Mesenchymal stem cell (in vitro differentiated cells and primary cell): ENCODE measurements around the gene SFT2D3.

Experiments
- DNase-seq: peaks from one replicate; pipeline ENCODE4 v3.0.0-alpha.2; 2013
- H2AFZ ChIP-seq: one replicate; pipeline ENCODE4 v1.6.1; 2013; ENCODE audit warnings: low read depth, mild to moderate bottlenecking, control low read depth, inconsistent platforms, low read length, moderate library complexity
- H2AK5ac ChIP-seq: 2 replicates; pipeline ENCODE4 v1.6.1; 2013; ENCODE audit warnings: low read length, moderate library complexity, mild to moderate bottlenecking, inconsistent platforms; ENCODE audit not compliant: severe bottlenecking
- H2BK120ac ChIP-seq: one replicate; pipeline ENCODE4 v1.6.1; 2013; ENCODE audit warnings: low read depth, mild to moderate bottlenecking, inconsistent platforms, low read length, moderate library complexity
- H2BK12ac ChIP-seq, 2 experiments: one replicate each; pipeline ENCODE4 v1.6.1; 2013; ENCODE audit warnings: inconsistent platforms in 2 of 2, low read length in 2 of 2, mild to moderate bottlenecking in 2 of 2, moderate library complexity in 2 of 2, control low read depth in 1 of 2
- H2BK15ac ChIP-seq: one replicate; pipeline ENCODE4 v1.6.1; 2013; ENCODE audit warnings: mild to moderate bottlenecking, low read depth, inconsistent platforms; ENCODE audit not compliant: poor library complexity, severe bottlenecking
- H2BK5ac ChIP-seq: 2 replicates; pipeline ENCODE4 v1.6.1; 2013; ENCODE audit warnings: low read depth, mild to moderate bottlenecking, low read length, control low read depth, inconsistent platforms; ENCODE audit not compliant: poor library complexity, severe bottlenecking
- H3K14ac ChIP-seq, 2 experiments: one replicate each; pipeline ENCODE4 v1.6.1; 2013; ENCODE audit warnings: inconsistent platforms in 2 of 2, low read length in 2 of 2, control low read depth in 1 of 2, mild to moderate bottlenecking in 1 of 2, moderate library complexity in 1 of 2
- H3K18ac ChIP-seq, 2 experiments: one replicate each; pipeline ENCODE4 v1.6.1; 2013; ENCODE audit warnings: inconsistent platforms in 2 of 2, low read length in 2 of 2, control low read depth in 1 of 2, low read depth in 1 of 2, mild to moderate bottlenecking in 1 of 2
- H3K23ac ChIP-seq, 2 experiments: one replicate each; pipeline ENCODE4 v1.6.1; 2013; ENCODE audit warnings: inconsistent platforms in 2 of 2, low read length in 2 of 2, mild to moderate bottlenecking in 2 of 2, moderate library complexity in 2 of 2, control low read depth in 1 of 2
- H3K27ac ChIP-seq: 2 replicates; pipeline ENCODE4 v1.5.1; 2013; ENCODE audit warnings: mild to moderate bottlenecking, moderate library complexity, low read length, control low read depth, inconsistent platforms; ENCODE audit not compliant: poor library complexity, severe bottlenecking
- H3K27me3 ChIP-seq, 2 experiments: 2 replicates each; pipeline versions ENCODE4 v1.6.1 to v1.7.0; 2013; ENCODE audit warnings: low read length in 2 of 2, mild to moderate bottlenecking in 2 of 2, moderate library complexity in 2 of 2, control low read depth in 1 of 2, inconsistent platforms in 1 of 2; ENCODE audit not compliant: control insufficient read depth in 1 of 2, insufficient read depth in 1 of 2
- H3K36me3 ChIP-seq, 2 experiments: 2 replicates each; pipeline versions ENCODE4 v1.6.1 to v1.7.0; 2013; ENCODE audit warnings: low read length in 2 of 2, control low read depth in 1 of 2, inconsistent platforms in 1 of 2, low read depth in 1 of 2, mild to moderate bottlenecking in 1 of 2; ENCODE audit not compliant: insufficient read depth in 2 of 2, control insufficient read depth in 1 of 2
- H3K4ac ChIP-seq, 2 experiments: one replicate each; pipeline ENCODE4 v1.6.1; 2013; ENCODE audit warnings: inconsistent platforms in 2 of 2, low read length in 2 of 2, mild to moderate bottlenecking in 2 of 2, moderate library complexity in 2 of 2, control low read depth in 1 of 2, low read depth in 1 of 2
- H3K4me1 ChIP-seq: 2 replicates; pipeline ENCODE4 v1.6.1; 2013; ENCODE audit warnings: low read depth, low read length, control low read depth; ENCODE audit not compliant: control insufficient read depth, insufficient read depth
- H3K4me2 ChIP-seq: 2 replicates; pipeline ENCODE4 v1.6.1; 2013; ENCODE audit warnings: low read length, mild to moderate bottlenecking, inconsistent platforms; ENCODE audit not compliant: poor library complexity, severe bottlenecking
- H3K4me3 ChIP-seq, 2 experiments: 2 replicates each; pipeline versions ENCODE4 v1.5.1 to v1.7.0; 2013; ENCODE audit warnings: low read length in 2 of 2, mild to moderate bottlenecking in 2 of 2, control low read depth in 1 of 2, low read depth in 1 of 2; ENCODE audit not compliant: insufficient read depth in 1 of 2
- H3K79me1 ChIP-seq: replicated peaks from 2 replicates; pipeline ENCODE4 v1.6.1; 2013; ENCODE audit warnings: mild to moderate bottlenecking, control low read depth, low read length, inconsistent platforms; ENCODE audit not compliant: poor library complexity, severe bottlenecking
- H3K9ac ChIP-seq: 2 replicates; pipeline ENCODE4 v1.7.0; 2013; ENCODE audit warnings: mild to moderate bottlenecking, low read length, moderate library complexity
- H3K9me3 ChIP-seq: 2 replicates; pipeline ENCODE4 v1.7.0; 2013; ENCODE audit warnings: mild to moderate bottlenecking, low read length; ENCODE audit not compliant: control insufficient read depth
- H4K8ac ChIP-seq: one replicate; pipeline ENCODE4 v1.6.1; 2013; ENCODE audit warnings: inconsistent platforms, mild to moderate bottlenecking, low read length, moderate library complexity
- H4K91ac ChIP-seq: one replicate; pipeline ENCODE4 v1.6.1; 2013; ENCODE audit warnings: mild to moderate bottlenecking, low read length, inconsistent platforms
- WGBS: methylation state at CpG from one replicate; pipeline ENCODE4 v1.1.7; 2013; ENCODE audit warnings: mixed read lengths; 5-methylcytosine and 5-hydroxymethylcytosine counted together

The SFT2D3 gene

DNA sequence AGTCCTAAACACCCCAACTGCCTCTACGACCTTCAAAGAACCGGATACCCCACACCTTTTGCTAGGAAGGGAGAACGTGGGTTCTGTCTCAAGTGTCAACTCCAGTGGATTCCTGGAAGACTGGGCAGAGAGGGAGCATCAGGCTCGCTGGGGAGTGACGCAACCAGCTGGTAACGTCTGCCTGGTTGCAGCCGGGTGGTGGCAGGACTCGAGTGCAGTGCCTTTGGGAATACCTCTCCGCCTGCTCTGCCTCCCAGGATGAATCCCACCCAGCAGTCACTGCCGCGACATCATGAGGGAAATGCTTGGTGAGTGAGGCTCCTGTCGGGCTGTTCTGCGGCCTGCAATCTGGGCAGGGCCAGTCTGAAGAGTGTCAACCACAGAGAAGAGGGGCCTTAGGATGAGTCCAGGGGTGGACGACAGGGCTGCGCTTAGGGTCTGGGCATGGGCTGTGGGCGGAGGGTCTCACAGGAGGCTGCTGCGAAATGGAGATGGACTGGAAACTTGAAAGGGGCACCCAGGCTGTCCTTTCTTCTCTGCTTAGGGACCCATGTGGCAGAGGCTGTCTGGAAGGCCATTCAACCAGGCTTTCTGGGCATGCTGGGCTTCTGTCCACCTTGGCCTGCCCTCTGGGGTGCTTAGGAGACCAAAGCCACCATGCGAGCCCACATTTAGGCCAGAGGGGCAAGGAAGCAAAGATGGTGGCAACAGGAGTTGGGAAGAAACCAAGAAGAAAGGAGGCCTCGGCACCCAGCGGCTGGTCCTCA is 42.5 kb upstream of the SFT2D3 start:
- Histone ChIP-seq H3K27me3 (peaks cover 8 to 10% of the 10 kb centered on the region in 2 experiments), H3K27ac (no peak overlapping the region), H3K79me1 (peaks cover 10% of the 10 kb centered on the region), H3K4me3 (no peak overlapping the region), H2AK5ac (no peak overlapping the region), H2AFZ (no peak overlapping the region), H2BK12ac (peak overlapping the region in 1 of 2 experiments; percentile 23), H4K8ac (no peak overlapping the region), H3K36me3 (peaks cover 0 to 33% of the 10 kb centered on the region in 2 experiments), H3K4me1 (peaks cover 23% of the 10 kb centered on the region), H3K14ac (no peak overlapping the region), H2BK5ac (no peak overlapping the region), H3K23ac (no peak overlapping the region), H3K4ac (no peak overlapping the region), H3K9ac (no peak overlapping the region), H3K18ac (no peak overlapping the region), H3K9me3 (no peaks in the 10 kb centered on the region), H2BK120ac (no peak overlapping the region), H2BK15ac (no peak overlapping the region), H3K4me2 (no peak overlapping the region), H4K91ac (no peak overlapping the region)
- WGBS = 93% methylated on average over 20 of the region's 20 CpGs
- no peak for DNase-seq

DNA sequence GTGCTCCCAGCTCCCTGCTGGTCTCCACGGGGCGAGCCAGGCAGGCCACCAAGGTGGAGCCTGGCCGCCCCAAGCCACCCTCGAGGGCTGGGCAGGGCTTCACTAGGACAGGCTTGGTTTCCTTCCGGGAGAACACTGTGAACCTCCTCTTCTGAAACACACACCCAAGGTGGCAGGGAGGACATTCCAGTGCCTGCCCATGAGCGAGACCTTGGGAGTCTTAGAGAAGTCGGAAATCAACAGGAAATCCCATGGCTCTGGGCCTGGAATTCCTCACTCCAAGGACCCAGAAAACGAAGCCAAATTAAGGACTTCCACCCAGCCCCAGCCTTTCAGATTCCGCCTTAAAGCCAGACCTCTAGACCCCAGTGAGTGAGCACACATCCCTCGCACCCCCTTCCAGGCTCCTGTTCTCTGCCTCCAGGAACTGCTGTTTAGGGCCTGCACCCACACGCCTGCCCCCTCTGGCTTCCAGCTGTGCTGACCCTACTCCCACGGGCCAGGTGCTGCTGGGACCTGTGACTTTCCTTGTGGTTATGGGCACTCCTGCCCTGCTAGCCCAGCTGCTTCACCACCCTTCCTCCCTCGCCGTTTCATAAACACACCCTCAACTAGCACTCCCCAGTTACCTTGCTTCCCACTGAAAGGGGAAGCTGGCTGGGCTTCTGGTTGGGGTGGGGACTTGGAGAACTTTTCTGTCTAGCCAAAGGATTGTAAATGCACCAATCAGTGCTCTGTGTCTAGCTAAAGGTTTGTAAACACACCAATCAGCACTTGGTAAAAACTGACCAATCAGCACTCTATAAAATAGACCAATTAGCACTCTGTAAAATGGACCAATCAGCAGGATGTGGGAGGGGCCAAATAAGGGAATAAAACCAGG is 41.6 kb upstream of the SFT2D3 start:
- Histone ChIP-seq H2BK15ac (peak overlapping the region; percentile 3), H3K36me3 (peaks cover 0 to 25% of the 10 kb centered on the region in 2 experiments), H3K4me1 (peaks cover 26% of the 10 kb centered on the region), H3K79me1 (peaks cover 10% of the 10 kb centered on the region), H3K18ac (no peak overlapping the region), H3K23ac (no peak overlapping the region), H3K4me2 (no peak overlapping the region), H4K91ac (peak overlapping the region; percentile 70), H3K4me3 (no peak overlapping the region), H4K8ac (no peak overlapping the region), H3K14ac (peak overlapping the region in 1 of 2 experiments; percentile 63), H3K27me3 (peaks cover 11 to 15% of the 10 kb centered on the region in 2 experiments), H3K9ac (no peak overlapping the region), H2AK5ac (no peak overlapping the region), H3K4ac (peak overlapping the region in 1 of 2 experiments; percentile 76), H2BK120ac (no peak overlapping the region), H3K27ac (no peak overlapping the region), H2BK5ac (no peak overlapping the region), H3K9me3 (no peaks in the 10 kb centered on the region), H2BK12ac (peak overlapping the region in 1 of 2 experiments; percentile 23), H2AFZ (no peak overlapping the region)
- no peak for DNase-seq
- 90% methylated on average over 12 of the region's 14 CpGs for WGBS

DNA sequence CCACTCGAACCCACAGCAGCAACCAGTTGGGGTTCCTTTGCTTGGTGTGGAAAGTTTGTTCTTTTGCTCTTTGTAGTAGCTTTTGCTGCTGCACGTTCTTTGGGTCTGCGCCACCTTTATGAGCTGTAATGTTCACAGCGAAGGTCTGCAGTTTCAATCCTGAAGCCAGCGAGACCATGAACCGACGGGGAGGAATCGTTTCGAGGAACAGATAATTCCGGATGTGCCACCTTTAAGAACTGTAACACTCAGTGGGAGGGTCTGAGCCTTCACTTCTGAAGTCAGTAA is 41.1 kb upstream of the SFT2D3 start:
- no peak overlapping the region for H2BK15ac ChIP-seq
- H2AFZ ChIP-seq = no peak overlapping the region
- H3K4me1 ChIP-seq = peaks cover 27% of the 10 kb centered on the region
- no peak overlapping the region for H4K8ac ChIP-seq
- no peak overlapping the region for H3K27ac ChIP-seq
- no peak overlapping the region for H3K14ac ChIP-seq
- no peak overlapping the region for H3K23ac ChIP-seq
- H2BK120ac ChIP-seq = no peak overlapping the region
- H3K9me3 ChIP-seq = no peaks in the 10 kb centered on the region
- no peak overlapping the region for H3K4me2 ChIP-seq
- no peak overlapping the region for H2AK5ac ChIP-seq
- H4K91ac ChIP-seq = no peak overlapping the region
- WGBS = 97% methylated on average over 10 of the region's 10 CpGs
- H2BK5ac ChIP-seq = no peak overlapping the region
- DNase-seq = no peak
- no peak overlapping the region for H3K18ac ChIP-seq
- peaks cover 12 to 21% of the 10 kb centered on the region in 2 experiments for H3K27me3 ChIP-seq
- no peak overlapping the region for H3K4me3 ChIP-seq
- H3K4ac ChIP-seq = peak overlapping the region in 1 of 2 experiments; percentile 25
- H3K9ac ChIP-seq = no peak overlapping the region
- H3K36me3 ChIP-seq = peaks cover 0 to 22% of the 10 kb centered on the region in 2 experiments
- H3K79me1 ChIP-seq = peaks cover 12% of the 10 kb centered on the region
- H2BK12ac ChIP-seq = peak overlapping the region in 1 of 2 experiments; percentile 28

DNA sequence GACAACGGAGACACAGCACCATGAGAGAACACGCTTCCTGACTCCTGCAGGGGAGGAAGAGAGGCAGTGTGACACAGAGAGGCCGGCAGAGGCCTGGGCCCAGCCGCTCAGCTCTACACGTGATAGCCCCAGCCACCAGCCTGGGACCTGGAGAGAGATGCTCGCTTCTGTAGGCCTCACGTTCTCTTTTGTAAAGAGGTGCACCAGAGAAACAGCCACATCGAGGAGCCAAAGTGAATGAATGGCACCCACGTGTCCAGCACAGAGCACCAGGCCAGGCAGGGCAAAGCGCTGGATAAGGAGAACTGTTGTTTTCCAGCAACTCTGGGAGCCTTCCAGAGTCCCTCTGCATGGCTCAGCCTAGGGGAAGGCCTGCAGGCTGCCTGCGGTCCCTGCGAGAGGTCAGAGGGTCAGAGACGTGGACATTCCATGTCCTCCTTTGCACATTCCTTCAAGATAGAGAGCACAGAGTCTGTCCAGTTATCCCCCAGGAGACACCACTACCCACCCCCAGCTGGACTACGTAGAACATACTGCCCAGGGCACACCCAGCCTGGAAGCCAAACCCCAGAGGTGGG is 40.1 kb upstream of the SFT2D3 start:
- Histone ChIP-seq H3K36me3 (peaks cover 0 to 19% of the 10 kb centered on the region in 2 experiments), H2AFZ (no peak overlapping the region), H4K8ac (peak overlapping the region; percentile 57), H3K9ac (peak overlapping the region; percentile 45), H2BK120ac (no peak overlapping the region), H3K4me3 (no peak overlapping the region), H3K4me1 (peaks cover 25% of the 10 kb centered on the region), H3K27ac (no peak overlapping the region), H3K4ac (peak overlapping the region; percentile 19 to 24), H3K9me3 (no peaks in the 10 kb centered on the region), H2AK5ac (no peak overlapping the region), H4K91ac (peak overlapping the region; percentile 34), H3K23ac (no peak overlapping the region), H2BK15ac (no peak overlapping the region), H3K27me3 (peaks cover 12 to 26% of the 10 kb centered on the region in 2 experiments), H3K4me2 (no peak overlapping the region), H2BK12ac (peak overlapping the region; percentile 51 to 78), H3K79me1 (peaks cover 16% of the 10 kb centered on the region), H2BK5ac (no peak overlapping the region), H3K14ac (no peak overlapping the region), H3K18ac (peak overlapping the region; percentile 58 to 63)
- WGBS = 54% methylated on average over 14 of the region's 14 CpGs
- peak; percentile 85 for DNase-seq
